Measurements from ENCODE around the gene CDKL1. TPM values are rescaled to one million over a fixed set of nuclear protein-coding genes. Genes with fewer than 3 reads are reported as not detected.
"Not testable (repeated sequence)": the region's sequence is repeated elsewhere in the genome, so short reads cannot be mapped to it uniquely, and the experiment has no call there.

CDKL1 gene
- total RNA-seq, 1 experiment from 2014 or later = 0.07 TPM

- DNase-seq (ENCODE audit: low spot score) = no peak
These were observed 8.3 kb downstream of the CDKL1 start for GRCh38 chr14:50388256-50388931.

- DNase-seq (ENCODE audit: low spot score) = no peak
These were observed 9.1 kb downstream of the CDKL1 start for GRCh38 chr14:50387548-50387947.

GRCh38 chr14:50383618-50384225, 13.0 kb downstream of the CDKL1 start:
- no peak for DNase-seq (ENCODE audit: low spot score)

GRCh38 chr14:50381823-50382287, 14.8 kb downstream of the CDKL1 start:
- no peak for DNase-seq (ENCODE audit: low spot score)

- no peak for DNase-seq (ENCODE audit: low spot score)
These were observed 15.7 kb downstream of the CDKL1 start for GRCh38 chr14:50381008-50381407.

GRCh38 chr14:50380455-50380854, 16.2 kb downstream of the CDKL1 start:
- no peak for DNase-seq (ENCODE audit: low spot score)

GRCh38 chr14:50379563-50379962, 17.1 kb downstream of the CDKL1 start:
- DNase-seq (ENCODE audit: low spot score) = no peak

GRCh38 chr14:50377550-50378085, 19.1 kb downstream of the CDKL1 start:
- DNase-seq (ENCODE audit: low spot score) = no peak

- DNase-seq (ENCODE audit: low spot score) = no peak
These were observed 20.9 kb downstream of the CDKL1 start for GRCh38 chr14:50375760-50376159.

- DNase-seq (ENCODE audit: low spot score) = no peak
These were observed 22.7 kb downstream of the CDKL1 start for GRCh38 chr14:50373959-50374358.

- no peak for DNase-seq (ENCODE audit: low spot score)
These were observed 25.1 kb downstream of the CDKL1 start for GRCh38 chr14:50371546-50371945.

- DNase-seq (ENCODE audit: low spot score) = no peak
These were observed 30.1 kb downstream of the CDKL1 start for GRCh38 chr14:50366589-50366988.

- DNase-seq (ENCODE audit: low spot score) = no peak
These were observed 30.6 kb downstream of the CDKL1 start for GRCh38 chr14:50366115-50366514.

GRCh38 chr14:50365572-50365971, 31.1 kb downstream of the CDKL1 start:
- not testable (repeated sequence) for DNase-seq (ENCODE audit: low spot score)

GRCh38 chr14:50364792-50365191, 31.9 kb downstream of the CDKL1 start:
- no peak for DNase-seq (ENCODE audit: low spot score)

GRCh38 chr14:50363714-50364111, 33.0 kb downstream of the CDKL1 start:
- DNase-seq (ENCODE audit: low spot score) = no peak

GRCh38 chr14:50362764-50363713, 33.6 kb downstream of the CDKL1 start:
- DNase-seq (ENCODE audit: low spot score) = no peak

- DNase-seq (ENCODE audit: low spot score) = not testable (repeated sequence)
These were observed 34.9 kb downstream of the CDKL1 start for GRCh38 chr14:50361473-50362403.

- DNase-seq (ENCODE audit: low spot score) = no peak
These were observed 35.8 kb downstream of the CDKL1 start for GRCh38 chr14:50360851-50361250.

GRCh38 chr14:50360093-50360492, 36.6 kb downstream of the CDKL1 start:
- no peak for DNase-seq (ENCODE audit: low spot score)

GRCh38 chr14:50359631-50360030, 37.0 kb downstream of the CDKL1 start:
- DNase-seq (ENCODE audit: low spot score) = no peak

Data from A172 (cell line).